DOHH2 (cell line): ENCODE data around the gene GRB10.

Experiments
- H3F3A ChIP-seq: fragments of 200-600 bp; sonication (generic), shearing (Covaris generic); 2 replicates; pipeline ENCODE4 v1.6.0; 2016; ENCODE audit warnings: antibody characterized with exemption, mild to moderate bottlenecking; ENCODE audit not compliant: control insufficient read depth, insufficient read depth
- H3K27ac ChIP-seq: fragments of 200-600 bp; sonication (generic); 2 replicates; pipeline ENCODE4 v1.5.1; 2014; ENCODE audit warnings: low read depth, mild to moderate bottlenecking, low read length, moderate library complexity
- H3K27me3 ChIP-seq: fragments of 200-600 bp; sonication (generic); 2 replicates; pipeline ENCODE4 v1.6.1; 2014; ENCODE audit warnings: mild to moderate bottlenecking, low read length, mixed read lengths; ENCODE audit not compliant: control insufficient read depth
- H3K36me3 ChIP-seq: fragments of 200-600 bp; sonication (generic); 2 replicates; pipeline ENCODE4 v1.6.1; 2014; ENCODE audit warnings: mild to moderate bottlenecking, low read length, moderate library complexity, mixed read lengths; ENCODE audit not compliant: control insufficient read depth
- H3K4me1 ChIP-seq: fragments of 200-600 bp; sonication (generic); 2 replicates; pipeline ENCODE4 v1.6.1; 2014; ENCODE audit warnings: mild to moderate bottlenecking, low read length, mixed read lengths; ENCODE audit not compliant: control insufficient read depth
- H3K4me2 ChIP-seq: fragments of 200-600 bp; sonication (generic); 2 replicates; pipeline ENCODE4 v1.6.0; 2014; ENCODE audit warnings: mild to moderate bottlenecking, low read length, moderate library complexity
- H3K4me3 ChIP-seq: fragments of 200-600 bp; sonication (generic); 2 replicates; pipeline ENCODE4 v1.5.1; 2014; ENCODE audit warnings: mild to moderate bottlenecking, low read length, mixed read lengths
- H3K79me2 ChIP-seq: fragments of 200-600 bp; sonication (generic); 2 replicates; pipeline ENCODE4 v1.6.1; 2014; ENCODE audit warnings: mild to moderate bottlenecking, low read length, mixed read lengths; ENCODE audit not compliant: control insufficient read depth
- H3K9me2 ChIP-seq: fragments of 200-600 bp; sonication (generic); replicated peaks from 2 replicates; pipeline ENCODE4 v1.6.1; 2014; ENCODE audit warnings: mild to moderate bottlenecking, low read length, mixed read lengths; ENCODE audit not compliant: control insufficient read depth
- H3K9me3 ChIP-seq: fragments of 200-600 bp; sonication (generic); 2 replicates; pipeline ENCODE4 v1.6.1; 2014; ENCODE audit warnings: antibody characterized with exemption, low read length, mixed read lengths; ENCODE audit not compliant: control insufficient read depth, insufficient read depth
- H4K20me1 ChIP-seq: fragments of 200-600 bp; sonication (generic); 2 replicates; pipeline ENCODE4 v1.6.0; 2014; ENCODE audit warnings: low read depth, mild to moderate bottlenecking, antibody characterized with exemption, low read length, moderate library complexity; ENCODE audit not compliant: control insufficient read depth, insufficient read depth
- EZH2phosphoT487 ChIP-seq: fragments of 200-600 bp; sonication (generic); IDR thresholded peaks from 2 replicates; pipeline ENCODE4 v1.6.1; 2017; ENCODE audit warnings: borderline replicate concordance, mild to moderate bottlenecking, antibody characterized with exemption, low read length, moderate library complexity, mixed read lengths
- TF ChIP-seq, protein P1 (sequence below): fragments of 200-600 bp; sonication (generic); IDR thresholded peaks from one replicate; pipeline ENCODE4 v1.5.1; 2014; ENCODE audit warnings: antibody characterized with exemption, mild to moderate bottlenecking, low read depth, low read length; ENCODE audit not compliant: poor library complexity, severe bottlenecking

GRB10 gene

GRCh38 chr7:50669890-50670289 lies 112.8 kb downstream of the GRB10 start:
- H3K79me2 ChIP-seq = no peaks in the 10 kb centered on the region
- no peak overlapping the region for H3K4me2 ChIP-seq
- H3K9me3 ChIP-seq = no peaks in the 10 kb centered on the region
- no peaks in the 10 kb centered on the region for H4K20me1 ChIP-seq
- peaks cover 29% of the 10 kb centered on the region for H3K27me3 ChIP-seq
- H3K27ac ChIP-seq = no peak overlapping the region
- H3K9me2 ChIP-seq = no peaks in the 10 kb centered on the region
- TF ChIP-seq, protein P1, sequence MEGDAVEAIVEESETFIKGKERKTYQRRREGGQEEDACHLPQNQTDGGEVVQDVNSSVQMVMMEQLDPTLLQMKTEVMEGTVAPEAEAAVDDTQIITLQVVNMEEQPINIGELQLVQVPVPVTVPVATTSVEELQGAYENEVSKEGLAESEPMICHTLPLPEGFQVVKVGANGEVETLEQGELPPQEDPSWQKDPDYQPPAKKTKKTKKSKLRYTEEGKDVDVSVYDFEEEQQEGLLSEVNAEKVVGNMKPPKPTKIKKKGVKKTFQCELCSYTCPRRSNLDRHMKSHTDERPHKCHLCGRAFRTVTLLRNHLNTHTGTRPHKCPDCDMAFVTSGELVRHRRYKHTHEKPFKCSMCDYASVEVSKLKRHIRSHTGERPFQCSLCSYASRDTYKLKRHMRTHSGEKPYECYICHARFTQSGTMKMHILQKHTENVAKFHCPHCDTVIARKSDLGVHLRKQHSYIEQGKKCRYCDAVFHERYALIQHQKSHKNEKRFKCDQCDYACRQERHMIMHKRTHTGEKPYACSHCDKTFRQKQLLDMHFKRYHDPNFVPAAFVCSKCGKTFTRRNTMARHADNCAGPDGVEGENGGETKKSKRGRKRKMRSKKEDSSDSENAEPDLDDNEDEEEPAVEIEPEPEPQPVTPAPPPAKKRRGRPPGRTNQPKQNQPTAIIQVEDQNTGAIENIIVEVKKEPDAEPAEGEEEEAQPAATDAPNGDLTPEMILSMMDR = no peak
- no peak for TF ChIP-seq EZH2phosphoT487
- no peaks in the 10 kb centered on the region for H3F3A ChIP-seq
- no peaks in the 10 kb centered on the region for H3K4me1 ChIP-seq
- H3K4me3 ChIP-seq = no peak overlapping the region
- H3K36me3 ChIP-seq = no peaks in the 10 kb centered on the region

- no peaks in the 10 kb centered on the region for H3K9me3 ChIP-seq
- H3K27ac ChIP-seq = no peak overlapping the region
- H3K36me3 ChIP-seq = no peaks in the 10 kb centered on the region
- no peaks in the 10 kb centered on the region for H3K9me2 ChIP-seq
- no peak overlapping the region for H3K4me2 ChIP-seq
- no peaks in the 10 kb centered on the region for H4K20me1 ChIP-seq
- no peak overlapping the region for H3K4me3 ChIP-seq
- peaks cover 49% of the 10 kb centered on the region for H3K27me3 ChIP-seq
- no peaks in the 10 kb centered on the region for H3K79me2 ChIP-seq
- no peaks in the 10 kb centered on the region for H3F3A ChIP-seq
- no peaks in the 10 kb centered on the region for H3K4me1 ChIP-seq
- TF ChIP-seq, protein P1 = no peak
- TF ChIP-seq EZH2phosphoT487 = no peak
Measured at GRCh38 chr7:50667789-50668226, 114.9 kb downstream of the GRB10 start.

- Histone ChIP-seq H3K9me2 (no peaks in the 10 kb centered on the region), H3K36me3 (no peaks in the 10 kb centered on the region), H3K79me2 (no peaks in the 10 kb centered on the region), H3K4me1 (no peaks in the 10 kb centered on the region), H3K27ac (no peak overlapping the region), H3F3A (no peaks in the 10 kb centered on the region), H4K20me1 (no peaks in the 10 kb centered on the region), H3K4me3 (no peak overlapping the region), H3K27me3 (peaks cover 54% of the 10 kb centered on the region), H3K4me2 (no peak overlapping the region), H3K9me3 (no peaks in the 10 kb centered on the region)
- no peak for TF ChIP-seq EZH2phosphoT487
- TF ChIP-seq, protein P1 = no peak
Measured at GRCh38 chr7:50667338-50667737, 115.4 kb downstream of the GRB10 start.

- Histone ChIP-seq H4K20me1 (no peaks in the 10 kb centered on the region), H3K4me1 (no peaks in the 10 kb centered on the region), H3K4me3 (no peak overlapping the region), H3K79me2 (no peaks in the 10 kb centered on the region), H3K27me3 (peaks cover 66% of the 10 kb centered on the region), H3K9me2 (no peaks in the 10 kb centered on the region), H3K4me2 (no peak overlapping the region), H3K36me3 (no peaks in the 10 kb centered on the region), H3F3A (no peaks in the 10 kb centered on the region), H3K27ac (no peak overlapping the region), H3K9me3 (no peaks in the 10 kb centered on the region)
- TF ChIP-seq, protein P1 = no peak
- TF ChIP-seq EZH2phosphoT487 = no peak
Measured at GRCh38 chr7:50666124-50666496, 116.6 kb downstream of the GRB10 start.
